HG03457 (cell line): Measurements from ENCODE around the gene CYBC1.
"Not testable (repeated sequence)": the region's sequence is repeated elsewhere in the genome, so short reads cannot be mapped to it uniquely, and the experiment has no call there.

ENCODE experiments used
- ATAC-seq: cut with Tn5 transposase; IDR thresholded peaks from one replicate; pipeline ENCODE4 v1.9.1; 2021; ENCODE audit warnings: moderate number of reproducible peaks; ENCODE audit not compliant: unreplicated experiment

The CYBC1 gene

DNA sequence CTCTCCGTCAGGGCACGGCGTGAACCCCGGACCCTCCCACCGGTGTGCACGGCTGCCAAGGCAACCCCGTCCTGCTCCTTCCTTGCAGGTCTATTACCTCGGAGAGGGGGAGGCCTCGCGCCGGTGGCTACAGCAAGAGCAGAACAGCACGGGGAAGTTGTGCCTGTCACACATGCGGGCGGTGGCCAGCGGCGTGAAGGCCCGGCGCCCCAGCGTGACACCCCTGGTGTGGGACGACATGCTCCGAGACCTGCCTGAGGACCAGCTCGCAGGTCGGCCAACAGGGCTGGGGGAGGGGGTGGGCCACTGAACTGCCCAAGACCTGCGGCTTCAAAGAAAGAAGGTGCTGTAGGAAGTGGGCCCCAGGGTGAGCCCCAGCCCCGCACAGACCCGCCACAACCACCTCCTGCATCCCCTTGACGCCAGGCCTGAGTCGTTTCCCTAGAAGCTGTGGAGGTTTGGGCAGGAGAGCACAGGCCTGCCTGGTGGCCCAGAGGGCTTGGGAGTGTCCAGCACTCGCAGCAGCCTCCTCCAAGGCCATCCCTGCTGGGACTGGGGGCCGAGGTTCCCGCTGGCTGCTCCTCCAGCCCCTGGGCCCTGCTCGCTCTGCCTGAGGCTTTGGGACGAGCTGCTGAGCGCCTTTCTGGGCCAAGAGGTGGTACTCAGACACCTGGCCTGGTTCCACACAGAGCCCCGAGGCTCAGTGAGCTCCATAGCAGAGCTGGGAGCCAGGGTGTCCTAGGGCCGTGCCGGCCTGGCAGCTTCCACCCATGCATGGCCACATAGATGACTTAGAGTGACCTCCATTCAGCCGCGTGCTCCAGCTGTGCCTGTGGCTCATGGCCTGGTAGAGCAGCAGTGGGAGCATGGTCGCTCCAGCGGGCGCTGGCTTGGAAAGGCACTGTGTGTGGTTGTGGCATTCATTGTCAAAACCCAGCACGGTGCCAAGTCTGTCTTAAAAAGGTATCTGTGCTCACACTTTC, 14.7 kb downstream of the CYBC1 start:
- ATAC-seq: no peak

DNA sequence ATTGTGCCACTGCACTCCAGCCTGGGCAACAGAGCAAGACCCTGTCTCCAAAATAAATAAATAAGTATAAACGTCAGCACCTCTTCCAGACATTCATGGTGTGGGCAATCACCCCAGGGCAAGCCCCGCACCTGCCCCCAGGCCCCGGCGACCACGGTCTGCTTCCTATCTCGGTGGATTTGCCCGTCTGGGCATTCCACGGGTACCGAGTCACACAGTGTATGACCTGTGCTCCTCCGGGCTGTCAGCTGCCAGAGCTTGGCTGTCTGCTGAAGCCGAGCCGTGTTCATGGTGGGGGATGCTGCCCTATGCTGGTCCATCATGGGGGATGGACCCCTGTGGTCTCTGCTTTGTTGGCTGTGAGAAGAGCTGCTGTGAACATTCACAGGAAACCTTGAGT, 15.4 kb downstream of the CYBC1 start:
- no peak for ATAC-seq

DNA sequence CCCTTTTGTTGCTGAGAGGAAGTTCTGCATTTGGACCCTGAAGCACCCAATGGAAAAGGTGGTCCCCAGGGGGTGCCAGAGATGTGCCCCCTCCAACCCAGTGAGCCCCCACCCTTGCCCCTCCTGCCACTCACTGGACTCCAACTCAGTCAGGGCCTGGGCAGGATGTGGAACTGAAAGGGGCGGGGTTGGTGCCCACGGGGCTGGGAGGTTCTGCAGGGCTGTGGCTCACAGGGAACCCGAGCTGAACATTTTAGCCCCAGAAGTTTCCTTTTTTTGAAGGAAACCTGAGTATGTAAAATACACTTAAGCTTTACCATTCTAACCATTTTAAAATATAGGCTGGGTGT, 16.4 kb downstream of the CYBC1 start:
- ATAC-seq: no peak

DNA sequence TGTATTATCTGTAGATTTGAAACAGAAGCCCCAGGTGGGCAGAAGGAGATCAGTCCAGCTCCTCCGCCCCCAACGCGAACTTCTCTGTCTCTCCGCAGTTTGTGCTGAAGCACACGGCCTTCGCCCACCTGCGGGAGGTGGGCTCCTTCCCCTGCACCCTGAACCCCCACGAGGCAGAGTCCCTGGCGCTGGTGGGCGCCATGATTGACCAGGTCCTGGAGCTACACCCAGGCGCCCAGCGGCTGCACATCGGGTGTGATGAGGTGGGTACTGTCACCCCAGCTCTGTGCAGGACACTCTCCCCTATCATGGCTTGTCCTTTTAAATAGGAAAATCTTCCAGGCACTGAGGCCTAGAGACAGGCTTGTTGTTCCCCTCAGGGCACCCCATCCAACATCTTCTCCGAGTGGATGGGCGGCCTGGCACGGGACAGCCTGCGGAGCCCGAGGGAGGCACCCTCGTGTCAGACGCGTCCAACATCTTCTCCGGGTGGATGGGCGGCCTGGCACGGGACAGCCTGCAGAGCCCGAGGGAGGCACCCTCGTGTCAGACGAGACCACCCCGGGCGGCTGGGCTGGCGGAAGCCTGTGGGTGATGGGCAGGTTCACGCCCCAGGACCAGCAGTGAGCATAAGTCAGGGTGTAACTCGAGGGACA, 16.9 kb downstream of the CYBC1 start:
- no peak for ATAC-seq

DNA sequence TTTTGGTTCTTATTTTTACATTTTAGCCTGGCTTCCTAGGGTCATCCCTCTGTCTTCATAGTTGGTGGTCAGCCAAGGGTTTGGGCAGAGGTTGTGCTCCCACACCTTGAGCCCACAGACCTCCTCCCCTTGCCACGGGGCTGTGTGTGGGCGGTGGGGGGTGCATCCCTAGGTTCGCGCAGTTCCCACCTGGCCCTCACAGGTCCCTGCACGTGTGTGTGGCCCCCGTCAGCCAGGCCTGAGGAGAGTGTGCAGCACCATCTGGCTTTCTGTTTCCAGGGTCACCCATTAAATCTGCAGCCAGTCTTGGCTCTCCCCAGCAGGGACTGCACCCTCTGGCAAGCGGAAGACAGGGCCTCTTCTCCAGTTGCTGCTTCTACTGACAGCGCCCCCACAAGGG, 18.5 kb downstream of the CYBC1 start:
- ATAC-seq: no peak

DNA sequence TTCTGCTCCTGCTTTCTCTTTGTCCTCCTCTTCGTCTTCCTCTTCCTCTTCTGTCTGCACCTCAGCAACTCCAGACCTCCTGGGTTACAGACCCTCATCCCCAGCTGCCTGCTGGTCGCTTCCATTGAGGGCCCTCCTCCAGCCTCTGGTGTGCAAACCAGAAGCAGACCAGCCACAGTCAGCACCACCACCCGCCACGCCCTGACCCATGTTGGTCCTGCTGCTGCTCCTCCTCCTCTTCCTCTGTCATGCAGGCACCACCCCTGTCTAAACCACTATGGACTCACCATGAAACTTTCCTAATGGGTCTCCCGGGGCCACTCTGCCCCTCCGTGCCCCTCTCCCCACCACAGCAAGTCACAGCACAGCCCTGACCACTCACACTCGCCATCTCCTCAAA, 20.7 kb downstream of the CYBC1 start:
- no peak for ATAC-seq

DNA sequence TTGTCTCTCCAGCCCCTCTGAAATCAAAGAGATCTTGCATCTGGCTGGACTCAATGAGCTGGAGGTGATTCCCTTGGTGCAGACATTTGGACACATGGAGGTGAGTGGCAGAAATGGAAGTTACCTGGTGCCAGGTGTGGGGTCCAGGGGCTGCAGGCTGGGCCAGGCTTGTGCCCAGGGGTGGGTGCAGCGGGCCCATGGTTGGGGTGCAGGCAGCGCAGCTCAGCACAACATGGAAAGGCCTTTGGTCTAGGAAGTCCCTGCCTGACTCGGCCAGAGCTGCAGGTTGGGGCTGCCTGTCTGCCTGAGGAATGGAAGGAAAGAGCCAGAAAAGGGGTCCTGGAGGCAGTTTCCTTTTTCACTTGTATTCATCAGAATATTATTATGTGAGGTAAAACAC, 22.0 kb downstream of the CYBC1 start:
- ATAC-seq: no peak

DNA sequence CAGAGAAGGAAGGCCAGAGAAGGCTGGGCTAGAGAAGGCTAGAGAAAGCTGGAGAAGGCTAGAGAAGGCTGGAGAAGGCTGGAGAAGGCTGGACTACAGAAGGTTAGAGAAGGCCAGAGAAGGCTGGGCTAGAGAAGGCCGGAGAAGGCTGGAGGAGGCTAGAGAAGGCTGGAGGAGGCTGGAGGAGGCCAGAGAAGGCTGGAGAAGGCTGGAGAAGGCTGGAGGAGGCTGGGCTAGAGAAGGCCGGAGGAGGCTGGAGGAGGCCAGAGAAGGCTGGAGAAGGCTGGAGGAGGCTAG, 25.7 kb downstream of the CYBC1 start:
- no peak for ATAC-seq

DNA sequence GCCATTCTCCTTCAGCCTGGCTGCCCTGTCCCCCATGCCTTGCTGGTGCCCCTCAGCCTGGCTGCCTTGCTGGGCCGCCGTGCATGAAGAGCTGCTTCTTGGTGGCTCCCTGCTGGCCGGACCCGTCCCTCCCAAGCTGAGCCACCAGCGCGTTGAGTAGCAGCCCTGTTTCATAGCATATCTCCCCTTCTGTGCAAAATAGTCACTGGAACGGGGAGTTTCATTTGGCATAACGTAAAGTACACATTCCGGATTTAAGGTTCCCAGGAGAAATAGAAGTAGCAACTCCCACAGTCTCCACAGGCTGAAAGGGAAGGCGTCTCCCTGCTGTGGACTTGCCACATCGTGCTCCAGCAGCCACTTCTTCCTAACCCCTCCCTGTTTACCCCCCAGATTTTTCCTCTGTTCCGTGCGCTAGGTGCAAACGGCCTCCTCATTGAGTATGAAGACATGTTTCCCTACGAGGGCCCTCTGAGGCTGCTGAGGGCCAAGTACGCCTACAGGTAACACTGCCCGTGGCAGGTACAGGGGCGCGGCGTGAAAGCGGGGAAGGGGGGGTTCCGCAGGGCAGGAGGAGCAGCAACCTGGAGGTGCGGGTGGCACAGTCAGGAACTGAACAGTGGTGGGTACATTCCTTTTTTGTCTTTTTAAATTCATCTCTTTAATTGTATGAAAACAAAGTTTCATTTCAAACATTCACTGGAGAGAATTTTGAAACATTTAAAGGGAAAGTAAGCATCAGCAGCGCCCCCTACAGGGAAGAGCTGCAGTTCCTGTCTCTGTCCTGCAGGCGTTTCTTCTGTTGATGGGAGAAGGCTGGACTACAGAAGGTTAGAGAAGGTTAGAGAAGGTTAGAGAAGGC, 26.3 kb downstream of the CYBC1 start:
- ATAC-seq: no peak

DNA sequence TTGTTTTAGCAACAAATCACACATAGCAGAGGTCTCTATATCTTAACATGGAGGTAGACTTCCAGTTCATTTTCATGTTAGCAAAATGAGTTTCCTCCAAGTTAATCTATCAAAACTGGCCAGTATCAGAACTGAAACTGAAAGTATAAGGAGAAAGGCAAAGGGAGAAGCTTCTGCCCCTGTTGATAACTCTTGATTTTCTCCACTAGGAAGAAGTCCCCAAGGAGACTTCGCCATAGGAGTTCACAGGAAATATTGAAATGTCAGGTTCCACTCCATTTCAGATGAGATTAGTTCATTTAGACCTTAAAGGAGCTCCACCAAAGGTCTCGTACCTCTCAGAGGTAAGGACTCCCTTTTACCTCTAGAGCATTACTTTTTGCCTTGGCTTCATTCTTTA, 31.0 kb downstream of the CYBC1 start:
- ATAC-seq: no peak

DNA sequence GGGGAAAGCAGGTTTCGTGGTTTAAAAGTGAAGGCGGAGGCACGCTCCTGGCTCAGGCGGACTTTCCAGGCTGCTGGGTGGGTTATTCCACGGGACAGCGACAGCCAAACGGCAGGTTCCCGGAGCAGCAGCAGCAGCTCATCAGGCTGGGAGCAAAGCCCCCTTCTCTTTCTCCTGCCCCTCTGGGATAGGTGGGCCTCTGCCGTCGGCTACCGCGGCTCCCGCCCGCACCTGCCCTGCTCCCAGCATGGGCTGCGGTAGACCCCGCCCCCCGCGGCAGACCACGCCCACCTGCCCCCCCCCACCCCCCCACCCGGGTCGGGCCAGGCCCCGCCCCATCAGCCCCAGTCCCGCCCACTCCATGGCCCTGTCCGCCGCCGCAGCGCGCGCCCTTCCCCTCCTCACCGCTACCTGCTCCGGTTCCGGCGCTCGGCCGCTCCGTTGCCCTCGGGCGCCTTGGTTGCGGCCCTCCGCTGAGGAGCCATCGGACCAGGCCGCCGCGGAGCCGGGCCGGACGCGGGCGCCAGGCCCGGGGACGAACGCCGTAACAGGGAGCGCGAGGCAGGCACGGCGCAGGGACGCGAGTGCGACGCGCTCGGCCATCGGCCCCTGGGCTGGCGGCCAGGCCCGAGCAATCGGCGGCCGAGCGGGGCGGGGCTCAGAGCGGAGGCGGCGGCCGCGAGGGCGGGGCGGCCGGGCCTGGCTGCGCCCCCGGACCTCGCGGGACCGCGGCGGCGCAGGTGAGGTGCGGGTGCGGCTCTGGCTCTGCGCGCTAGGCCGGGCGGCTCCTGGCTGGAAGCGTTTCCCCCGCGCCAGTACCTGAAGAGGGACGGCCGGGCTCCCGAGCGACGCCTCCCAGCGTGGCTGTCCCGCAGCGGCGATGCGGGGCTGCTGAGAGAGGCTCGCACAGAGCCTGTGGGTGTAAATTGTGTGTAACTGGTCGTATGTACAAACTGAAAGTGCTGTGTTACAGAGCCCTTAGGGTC, 32.3 kb downstream of the CYBC1 start, which contains the start of the genes HEXD and OGFOD3:
TSS of gene HEXD (plus strand) at position 347 of the 986 bp plus-strand sequence. CDS start 1,453 bp downstream, outside the sequence.
TSS of gene OGFOD3 (minus strand) at position 586 of the 986 bp plus-strand sequence. CDS start at position 485, 101 bp downstream.
- peak; percentile 64 for ATAC-seq

DNA sequence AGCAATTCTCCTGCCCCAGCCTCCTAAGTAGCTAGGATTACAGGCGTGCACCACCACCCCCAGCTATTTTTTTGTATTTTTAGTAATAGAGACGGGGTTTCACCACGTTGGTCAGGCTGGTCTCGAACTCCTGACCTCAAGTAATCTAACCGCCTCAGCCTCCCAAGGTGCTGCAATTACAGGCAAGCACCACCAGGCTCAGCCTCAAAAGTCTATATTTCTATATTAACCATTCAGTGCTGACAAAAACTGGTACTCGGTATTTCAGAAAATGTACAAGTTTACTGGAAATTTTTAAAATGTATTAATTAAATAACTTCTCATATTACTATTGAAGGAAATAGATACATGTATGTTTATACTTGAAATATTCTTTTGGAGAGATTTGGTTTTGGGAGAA, 33.8 kb downstream of the CYBC1 start:
- no peak for ATAC-seq

DNA sequence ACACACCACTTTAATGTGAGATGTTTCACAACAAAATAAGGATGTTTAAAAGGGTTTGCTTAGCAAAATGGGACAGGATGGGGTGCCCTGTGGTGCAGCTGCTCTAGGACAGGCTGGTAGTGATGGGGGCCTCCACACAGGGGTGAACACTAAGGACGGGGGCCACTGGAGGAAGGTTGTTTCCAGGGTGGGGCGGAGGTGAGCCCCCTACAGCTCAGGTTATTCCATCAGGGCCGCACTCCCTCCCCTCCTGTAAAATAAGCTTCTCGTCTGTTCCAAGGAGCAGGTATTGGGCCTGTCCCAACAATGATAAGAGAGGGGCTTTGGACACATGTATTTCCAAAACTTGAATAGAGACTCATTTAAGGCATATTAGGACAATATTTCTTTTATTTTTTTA, 34.3 kb downstream of the CYBC1 start:
- no peak for ATAC-seq

DNA sequence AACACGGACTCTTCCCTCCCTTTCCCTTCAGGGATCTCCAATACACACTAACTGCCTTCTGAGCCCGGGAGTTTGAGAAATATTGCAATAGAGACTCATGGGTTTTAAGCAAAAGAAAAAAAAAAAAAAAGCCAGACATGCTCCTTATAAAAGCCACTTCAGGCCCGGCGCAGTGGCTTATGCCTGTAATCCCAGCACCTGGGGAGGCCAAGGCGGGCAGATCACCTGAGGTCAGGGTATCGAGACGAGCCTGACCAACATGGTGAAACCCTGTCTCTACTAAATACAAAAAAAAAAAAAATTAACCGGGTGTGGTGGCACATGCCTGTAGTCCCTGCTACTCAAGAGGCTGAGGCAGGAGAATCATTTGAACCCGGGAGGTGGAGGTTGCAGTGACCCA, 34.8 kb downstream of the CYBC1 start:
- no peak for ATAC-seq

DNA sequence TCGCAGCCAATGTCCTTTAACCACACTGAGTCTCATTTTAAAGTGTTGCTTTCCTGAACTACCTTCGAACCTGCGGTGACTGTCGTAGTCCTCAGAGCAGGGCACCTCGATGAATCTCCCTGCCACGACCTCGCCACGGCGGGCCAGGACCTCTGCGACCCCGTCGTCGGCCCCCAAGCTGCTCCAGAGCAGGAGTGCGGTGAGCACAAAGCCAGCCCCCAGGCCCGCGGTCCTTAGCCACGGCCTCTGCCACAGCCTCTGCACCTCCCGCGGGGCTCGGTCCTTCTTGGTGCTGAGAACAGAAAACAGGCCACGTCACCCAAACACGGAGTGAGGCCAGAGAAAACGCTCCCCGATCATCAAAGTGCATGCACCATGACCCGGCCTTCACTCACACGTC, 35.2 kb downstream of the CYBC1 start:
- ATAC-seq: no peak

DNA sequence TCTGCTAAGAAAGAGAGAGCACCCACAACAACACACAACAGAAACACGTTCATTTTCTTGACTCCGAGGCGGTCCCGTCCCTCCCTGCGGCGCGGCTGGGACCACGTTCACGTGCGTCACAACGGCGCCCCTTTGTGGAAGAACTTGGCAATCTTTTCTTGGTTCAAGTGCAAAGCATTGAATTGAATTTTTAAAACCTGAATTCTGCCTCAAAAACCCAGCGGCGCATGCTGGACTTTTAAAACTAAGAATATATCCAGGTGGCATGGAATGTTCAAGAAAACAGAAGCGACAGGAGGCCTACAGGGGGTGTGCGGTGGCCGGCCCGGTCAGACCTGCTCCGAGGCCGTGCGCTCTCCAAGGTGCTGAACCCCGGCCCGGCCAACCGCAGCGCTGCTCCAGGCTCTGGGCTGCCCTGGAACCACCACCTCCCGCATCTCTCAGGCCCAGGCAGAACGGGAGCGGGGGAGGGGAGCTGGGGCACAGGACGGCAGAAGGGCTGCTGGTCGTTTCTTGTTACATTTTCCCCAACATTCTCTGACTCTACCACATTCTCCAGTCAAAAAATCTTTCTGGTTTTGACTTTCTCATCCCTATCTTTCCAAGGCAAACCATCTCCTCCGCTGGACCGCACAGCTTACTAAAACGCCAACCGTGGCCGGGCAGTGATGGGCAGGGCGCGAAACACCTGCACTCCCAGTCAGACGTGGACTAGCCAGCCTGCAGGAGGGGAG, 35.8 kb downstream of the CYBC1 start:
- ATAC-seq: no peak

DNA sequence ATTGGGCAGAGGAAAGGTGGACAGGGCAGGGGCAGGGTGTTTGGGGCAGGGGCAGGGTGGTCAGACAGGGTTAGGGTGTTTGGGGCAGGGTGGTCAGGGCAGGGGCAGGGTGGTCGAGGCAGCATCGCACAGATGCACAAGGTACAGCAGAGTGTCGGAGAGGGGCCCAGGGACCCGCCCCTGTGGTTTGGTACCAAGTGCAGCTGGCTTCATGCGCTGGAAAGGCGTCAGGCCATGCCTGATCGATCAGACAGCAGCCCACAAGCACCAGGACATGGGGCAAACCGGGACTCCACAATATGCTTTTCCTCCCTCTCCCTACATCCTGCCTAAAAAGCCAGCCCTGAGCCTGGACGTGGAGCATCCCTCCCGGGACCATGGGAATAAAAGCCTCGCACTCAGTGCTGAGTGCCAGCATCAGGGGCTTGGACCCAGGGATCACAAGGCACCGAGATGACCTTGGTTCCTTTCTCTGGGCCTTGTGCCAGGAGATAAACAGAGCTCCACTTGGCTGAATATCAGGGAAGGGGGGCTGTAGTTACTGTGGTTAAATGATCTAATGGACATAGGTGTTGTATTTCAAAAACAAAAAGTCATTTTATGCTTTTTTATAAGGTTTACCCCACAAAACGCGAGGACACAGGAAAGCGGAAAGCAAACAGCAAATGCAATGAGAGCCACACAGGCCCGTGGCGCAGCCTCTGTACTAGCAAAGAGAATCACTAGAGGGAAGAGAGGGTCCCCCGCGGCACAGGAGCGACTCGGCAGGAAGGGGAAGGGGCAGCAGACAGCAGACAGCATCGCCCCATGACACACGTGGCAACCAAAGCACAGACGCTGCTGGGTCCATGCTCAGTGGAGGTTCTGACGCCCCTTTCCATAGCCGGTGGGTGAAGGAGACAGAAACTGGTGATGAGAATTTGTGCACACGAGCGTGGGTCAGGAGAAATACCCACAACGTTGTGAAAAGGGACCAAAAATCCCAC, 37.7 kb downstream of the CYBC1 start:
- ATAC-seq: no peak

DNA sequence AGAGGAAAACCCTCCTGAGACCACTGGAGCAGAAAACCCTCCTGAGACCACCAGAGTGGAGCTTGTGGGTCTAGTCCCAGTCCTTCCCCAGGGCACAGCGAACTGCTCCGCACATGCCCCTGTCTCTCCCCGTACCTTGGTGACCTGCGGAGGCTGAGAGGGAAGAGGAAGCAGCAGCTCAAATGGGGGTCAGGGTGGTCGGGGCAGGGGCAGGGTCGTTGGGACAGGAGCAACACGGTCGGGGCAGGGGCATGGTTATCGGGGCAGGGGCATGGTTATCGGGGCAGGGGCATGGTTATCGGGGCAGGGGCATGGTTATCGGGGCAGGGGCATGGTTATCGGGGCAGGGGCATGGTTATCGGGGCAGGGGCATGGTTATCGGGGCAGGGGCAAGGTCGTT, 38.5 kb downstream of the CYBC1 start:
- not testable (repeated sequence) for ATAC-seq
